ENCODE results near the gene ANTKMT. TPM values are rescaled to one million over a fixed set of nuclear protein-coding genes. Genes with fewer than 3 reads are reported as not detected.

Gene ANTKMT
- total and polyA plus RNA-seq, 7 donors, result 18.6 to 53.1 (median 35.5) TPM

- no peak overlapping the region for H3K4me3 ChIP-seq
- DNase-seq, result no peak
- TF ChIP-seq POLR2AphosphoS5 (IDR thresholded peaks at IDR 0.05), result no peak
- TF ChIP-seq CTCF (IDR thresholded peaks at IDR 0.05), result no peak
- TF ChIP-seq POLR2A (IDR thresholded peaks at IDR 0.05), result no peak
- no peak for TF ChIP-seq EP300 (IDR thresholded peaks at IDR 0.05)
- WGBS, 2 donors, result 54 to 81% methylated on average over 21 of the region's 21 CpGs
- intact Hi-C loops (cut with DNase I), result no loop called here
- H3K4me1 ChIP-seq, result no peaks in the 10 kb centered on the region
- no peaks in the 10 kb centered on the region for H3K9me3 ChIP-seq
- H3K27me3 ChIP-seq, result peaks cover 0 to 19% (median 0%) of the 10 kb centered on the region in 3 donors
- no peaks in the 10 kb centered on the region for H3K36me3 ChIP-seq
- no peak overlapping the region for H3K27ac ChIP-seq
Observed at GRCh38 chr16:763369-764183, 42.6 kb downstream of the ANTKMT start.

- H3K4me1 ChIP-seq, result no peaks in the 10 kb centered on the region
- DNase-seq, result no peak
- H3K27me3 ChIP-seq, result peaks cover 0 to 25% (median 0%) of the 10 kb centered on the region in 3 donors
- TF ChIP-seq EP300 (IDR thresholded peaks at IDR 0.05) (no peak), CTCF (IDR thresholded peaks at IDR 0.05) (no peak), POLR2AphosphoS5 (IDR thresholded peaks at IDR 0.05) (no peak), POLR2A (IDR thresholded peaks at IDR 0.05) (no peak)
- no peaks in the 10 kb centered on the region for H3K36me3 ChIP-seq
- no peak overlapping the region for H3K27ac ChIP-seq
- no peak overlapping the region for H3K4me3 ChIP-seq
- intact Hi-C loops (cut with DNase I), result no loop called here
- WGBS, 2 donors, result 70 to 81% methylated on average over 20 of the region's 20 CpGs
- H3K9me3 ChIP-seq, result no peaks in the 10 kb centered on the region
Observed at GRCh38 chr16:764184-764750, 43.3 kb downstream of the ANTKMT start.

GRCh38 chr16:764848-765487 is 44.0 kb downstream of the ANTKMT start:
- Histone ChIP-seq H3K36me3 (no peaks in the 10 kb centered on the region), H3K4me3 (no peak overlapping the region), H3K27ac (no peak overlapping the region), H3K9me3 (no peaks in the 10 kb centered on the region), H3K4me1 (no peaks in the 10 kb centered on the region), H3K27me3 (peaks cover 0 to 28% (median 0%) of the 10 kb centered on the region in 3 donors)
- 75 to 90% methylated on average over 38 of the region's 38 CpGs for WGBS, 2 donors
- intact Hi-C loops (cut with DNase I), result no loop called here
- TF ChIP-seq EP300 (IDR thresholded peaks at IDR 0.05) (no peak), POLR2AphosphoS5 (IDR thresholded peaks at IDR 0.05) (no peak), CTCF (IDR thresholded peaks at IDR 0.05) (no peak), POLR2A (IDR thresholded peaks at IDR 0.05) (no peak)
- DNase-seq, result no peak

- no peak overlapping the region for H3K27ac ChIP-seq
- WGBS, 2 donors, result 88 to 94% methylated on average over 29 of the region's 29 CpGs
- TF ChIP-seq CTCF (IDR thresholded peaks at IDR 0.05) (no peak), POLR2A (IDR thresholded peaks at IDR 0.05) (no peak), EP300 (IDR thresholded peaks at IDR 0.05) (no peak), POLR2AphosphoS5 (IDR thresholded peaks at IDR 0.05) (no peak)
- H3K4me1 ChIP-seq, result no peaks in the 10 kb centered on the region
- H3K27me3 ChIP-seq, result peaks cover 0 to 28% (median 0%) of the 10 kb centered on the region in 3 donors
- no peaks in the 10 kb centered on the region for H3K9me3 ChIP-seq
- DNase-seq, result no peak
- H3K36me3 ChIP-seq, result no peaks in the 10 kb centered on the region
- H3K4me3 ChIP-seq, result no peak overlapping the region
- intact Hi-C loops (cut with DNase I), result no loop called here
Observed at GRCh38 chr16:765488-765865, 44.5 kb downstream of the ANTKMT start.

Measured in sigmoid colon (tissue), 7 donors.